SHP77 (cell line): ENCODE results near the gene AHNAK2.

Experiments used
- DNase-seq, 2 experiments: peaks; one replicate each; lab custom pipeline; 2025; lab: John Stamatoyannopoulos, UW

The AHNAK2 gene

DNA sequence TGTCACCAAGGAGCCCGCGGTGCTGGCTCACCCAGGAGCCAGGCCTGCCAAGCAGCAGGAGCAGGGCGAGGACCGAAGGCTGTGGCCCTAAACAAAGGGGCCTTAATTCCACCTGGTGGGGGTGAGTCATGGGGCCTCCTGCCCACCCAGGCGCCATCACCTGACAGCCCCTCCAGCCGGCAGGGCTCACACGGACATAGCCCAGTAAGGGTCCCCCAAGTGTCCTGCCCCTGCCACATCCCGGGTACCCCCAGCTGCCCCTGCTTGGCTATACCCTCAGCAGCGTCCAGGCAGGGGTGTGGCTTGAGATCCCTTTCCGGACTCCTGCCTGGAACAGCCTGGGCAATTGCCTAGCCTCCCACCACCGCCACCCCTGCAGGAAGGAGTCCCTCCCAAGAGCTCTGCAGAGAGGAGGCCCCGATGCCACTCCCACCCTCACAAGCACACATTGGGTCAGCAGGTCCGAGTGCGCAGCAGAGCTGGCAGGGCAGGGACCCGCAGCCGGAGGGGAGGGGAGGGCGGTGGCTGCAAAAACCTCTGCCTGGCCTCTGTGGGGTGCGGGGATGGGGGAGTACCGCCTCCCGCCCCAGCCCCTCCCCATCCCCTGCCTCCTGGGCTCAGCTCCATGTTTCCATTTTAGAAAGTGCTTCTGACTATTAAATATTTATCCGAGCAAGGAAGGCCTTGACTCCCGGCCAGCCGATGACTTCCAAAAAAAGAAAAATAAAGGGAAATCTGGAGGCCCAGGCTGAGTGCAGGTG lies 4.6 kb downstream of the AHNAK2 start:
- DNase-seq, result no peak

DNA sequence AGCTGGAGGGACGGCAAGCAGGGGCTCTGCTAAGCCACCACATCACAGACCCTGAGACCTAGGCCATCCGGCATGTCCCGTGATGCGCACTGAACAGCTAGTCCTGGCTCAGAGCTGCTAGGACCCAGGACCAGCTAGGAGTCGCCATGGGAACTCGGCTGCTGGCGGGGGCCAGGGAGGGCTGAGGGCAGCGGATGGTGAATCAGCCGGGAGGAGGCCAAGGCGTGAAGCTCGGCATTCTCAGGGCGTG lies 5.1 kb downstream of the AHNAK2 start:
- no peak for DNase-seq

DNA sequence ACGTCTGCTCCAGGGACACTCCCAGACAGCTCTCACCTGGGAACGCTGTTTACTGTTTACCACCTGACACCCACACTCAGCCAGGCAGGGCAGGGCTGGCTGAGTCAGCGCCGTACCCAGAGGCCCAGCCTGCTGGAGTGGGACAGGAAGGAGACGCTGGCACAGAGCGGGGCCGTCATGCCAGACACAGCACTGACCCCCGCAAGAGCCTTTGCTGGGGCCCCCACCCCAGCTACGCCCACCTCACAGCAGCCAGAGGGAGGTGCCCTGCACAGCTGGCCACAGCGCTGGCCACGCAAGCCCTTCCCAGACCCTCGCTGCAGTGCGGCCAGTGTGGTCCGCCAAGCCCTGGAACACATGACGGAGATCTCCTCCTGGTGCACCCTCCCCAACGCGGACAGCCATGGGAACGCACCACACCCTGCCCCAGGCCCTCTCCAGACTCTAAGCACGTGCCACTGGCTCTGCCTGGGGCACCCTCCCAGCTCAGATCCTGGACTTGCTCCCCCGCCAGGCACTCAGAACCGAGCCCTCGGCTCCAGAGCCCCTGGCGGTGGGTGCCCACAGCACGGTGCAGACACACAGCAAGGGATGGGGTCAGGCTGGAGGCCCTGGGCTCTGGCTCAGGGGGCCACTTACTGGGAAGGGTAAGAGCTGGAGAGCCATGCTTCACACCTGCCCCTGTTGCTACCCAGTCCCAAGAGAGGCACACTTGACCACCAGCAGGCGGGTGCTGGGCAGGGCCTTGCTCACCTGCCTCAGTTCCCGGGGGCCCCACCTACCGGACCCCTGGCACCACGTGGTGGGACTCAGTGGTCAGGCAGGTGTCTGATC lies 5.7 kb downstream of the AHNAK2 start:
- DNase-seq, result no peak

DNA sequence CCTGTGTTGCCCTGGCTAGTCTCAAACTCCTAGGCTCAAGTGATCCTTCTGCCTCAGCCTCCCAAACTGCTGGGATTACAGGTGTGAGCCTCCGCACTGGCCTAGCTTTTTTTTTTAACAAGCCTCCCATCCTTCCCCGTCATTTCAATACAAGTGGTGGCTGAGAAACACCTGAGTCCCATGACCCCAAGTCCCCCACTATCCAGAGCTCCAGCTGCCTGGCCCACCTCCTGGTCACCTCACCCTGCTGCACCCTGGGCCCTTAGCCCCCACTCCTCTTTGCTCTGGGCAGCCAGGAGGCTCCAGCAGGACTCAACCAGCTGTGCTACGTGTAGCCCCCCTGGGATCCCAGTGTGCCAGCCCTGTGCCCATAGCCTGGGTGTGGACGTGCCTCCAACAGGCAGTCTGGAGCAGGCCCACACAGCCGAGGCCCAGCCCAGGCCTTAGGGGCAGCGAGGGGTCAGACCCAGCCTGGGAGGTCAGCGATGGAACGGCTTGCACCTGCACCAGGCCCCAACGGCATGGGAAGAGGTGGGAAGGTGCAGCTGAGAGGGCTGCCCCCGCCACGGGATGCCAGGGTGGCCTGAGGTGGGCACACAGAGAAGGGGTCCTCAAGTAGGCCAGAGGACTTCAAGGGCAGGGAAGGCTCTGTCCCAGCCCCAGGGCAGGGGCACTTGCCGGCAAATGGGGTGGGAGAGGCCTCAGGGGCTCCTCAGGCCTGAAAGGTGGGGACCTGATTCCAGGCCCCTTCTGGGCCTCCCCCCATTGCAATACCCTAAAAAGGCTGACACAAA lies 6.5 kb downstream of the AHNAK2 start:
- DNase-seq, result no peak

DNA sequence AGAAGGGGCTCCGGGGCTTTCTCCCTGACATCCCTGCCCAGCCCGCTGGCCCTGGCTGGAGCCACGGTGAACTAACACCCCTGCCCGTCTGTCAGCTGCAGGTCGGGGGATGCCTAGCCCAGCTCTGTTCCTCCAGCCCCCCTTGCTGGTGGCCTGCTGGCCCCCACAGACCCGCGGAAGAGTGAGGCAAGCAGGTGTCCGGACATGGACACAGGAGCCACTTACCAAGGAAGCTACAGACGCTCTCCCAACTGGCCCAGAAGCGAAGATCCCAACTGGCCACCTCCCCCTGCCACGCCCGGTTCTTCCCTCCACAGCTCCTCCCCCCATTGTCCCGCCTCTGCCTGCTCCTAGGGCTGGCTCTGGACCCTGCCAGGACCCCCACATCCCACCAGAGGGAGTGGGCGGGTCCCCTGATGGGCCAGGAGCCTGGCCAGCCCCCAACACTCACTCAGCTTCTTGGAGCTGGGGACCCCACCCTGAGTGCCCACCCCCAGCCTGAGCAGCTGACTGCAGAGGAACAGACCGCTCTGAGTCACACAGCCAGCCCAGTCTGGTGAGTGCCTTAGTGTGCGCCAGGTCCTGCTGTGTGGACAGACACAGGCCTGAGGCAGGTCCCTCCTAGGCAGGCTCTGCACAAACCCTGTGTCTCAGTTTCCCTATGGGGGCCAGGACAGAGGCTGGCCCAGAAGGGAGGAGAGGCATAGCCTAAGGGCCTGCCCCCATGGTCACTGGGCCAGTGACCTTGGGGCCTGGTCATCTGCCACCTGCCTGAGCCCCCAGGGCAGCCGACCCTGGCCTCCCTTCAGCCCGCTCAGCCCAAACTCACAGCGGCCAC lies 7.7 kb downstream of the AHNAK2 start:
- no peak for DNase-seq

DNA sequence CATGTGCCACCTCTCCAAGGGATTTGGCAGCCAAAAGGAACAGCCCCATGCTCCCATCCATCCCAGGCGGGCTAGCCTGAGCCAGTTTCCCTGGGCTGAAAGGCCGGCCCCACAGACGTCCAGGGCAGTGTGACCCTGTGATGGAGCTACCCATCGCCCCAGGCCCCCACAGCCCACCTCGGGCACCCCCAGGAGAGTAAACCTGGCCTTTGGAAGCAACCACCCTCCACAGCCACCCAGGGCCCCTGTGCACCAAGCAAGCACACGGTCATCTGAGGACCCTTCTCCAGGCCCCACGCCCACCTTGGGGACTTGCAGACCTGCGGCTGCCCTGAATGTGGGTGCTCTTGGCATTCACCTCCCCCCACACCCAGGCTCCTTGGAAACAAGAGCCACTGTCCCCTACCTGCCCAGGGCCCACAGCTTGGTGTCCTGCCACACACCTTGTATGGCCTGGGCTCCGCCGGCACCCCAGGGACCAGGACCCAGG lies 8.4 kb downstream of the AHNAK2 start:
- DNase-seq, result no peak

DNA sequence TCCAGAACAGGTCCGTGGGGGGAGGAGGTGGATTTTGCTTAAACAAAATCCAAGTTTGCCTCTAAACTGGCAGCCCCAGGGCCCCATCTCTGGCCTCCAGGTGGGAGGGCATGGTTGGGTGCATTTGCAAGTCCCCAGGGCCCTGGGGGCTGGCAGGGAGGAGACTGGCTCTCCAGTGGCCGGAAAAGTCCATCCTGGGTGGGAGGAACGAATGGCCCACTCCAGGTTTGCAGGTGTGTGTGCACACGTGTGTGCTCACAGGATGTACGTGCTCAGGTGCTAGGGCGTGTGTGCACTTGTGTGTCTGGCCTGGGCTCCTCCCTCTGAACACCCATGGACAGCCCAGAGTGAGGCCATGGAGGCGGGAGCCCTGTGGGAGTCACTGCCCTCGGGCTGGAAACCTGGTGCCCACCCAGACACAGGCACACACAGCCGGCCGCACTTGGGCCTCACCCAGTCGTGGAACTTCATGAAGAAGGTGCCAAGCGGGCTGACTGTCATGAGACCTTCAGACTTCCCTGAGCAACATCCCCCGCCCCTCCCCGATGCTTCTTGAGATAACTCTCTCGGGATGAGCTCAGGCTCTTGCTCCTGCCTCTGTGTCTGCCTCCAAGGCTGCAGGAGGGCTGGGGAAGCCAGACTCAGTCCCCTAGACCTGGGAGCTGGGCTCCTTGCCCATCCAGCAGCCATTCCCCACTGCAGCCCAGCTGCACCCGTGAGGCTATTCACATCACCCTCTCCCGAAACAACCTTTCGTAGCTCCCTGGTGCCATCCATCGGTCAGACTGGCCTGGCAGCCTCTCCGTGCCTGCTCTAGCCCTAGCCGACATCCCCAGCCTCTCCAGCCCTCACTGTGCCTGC lies 9.4 kb downstream of the AHNAK2 start:
- no peak for DNase-seq

DNA sequence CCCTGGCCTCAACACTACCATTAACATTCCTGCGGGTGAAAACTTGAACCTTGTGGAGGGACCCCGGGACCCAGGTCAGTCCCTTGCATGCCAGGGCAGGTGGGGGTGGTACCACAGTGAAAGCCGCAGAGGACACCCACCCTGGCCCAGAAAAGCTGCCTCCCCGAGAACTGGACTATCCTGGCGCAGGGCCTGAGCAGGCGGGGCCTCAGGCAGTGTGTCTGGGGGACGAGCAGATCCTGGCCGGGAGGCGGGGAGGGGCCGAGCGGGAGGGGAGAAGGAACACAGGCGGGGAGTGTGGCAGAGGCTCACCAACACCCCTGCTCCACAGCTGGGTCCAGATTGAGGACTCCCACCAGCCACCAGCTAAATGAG lies 10.0 kb downstream of the AHNAK2 start:
- DNase-seq, result no peak

DNA sequence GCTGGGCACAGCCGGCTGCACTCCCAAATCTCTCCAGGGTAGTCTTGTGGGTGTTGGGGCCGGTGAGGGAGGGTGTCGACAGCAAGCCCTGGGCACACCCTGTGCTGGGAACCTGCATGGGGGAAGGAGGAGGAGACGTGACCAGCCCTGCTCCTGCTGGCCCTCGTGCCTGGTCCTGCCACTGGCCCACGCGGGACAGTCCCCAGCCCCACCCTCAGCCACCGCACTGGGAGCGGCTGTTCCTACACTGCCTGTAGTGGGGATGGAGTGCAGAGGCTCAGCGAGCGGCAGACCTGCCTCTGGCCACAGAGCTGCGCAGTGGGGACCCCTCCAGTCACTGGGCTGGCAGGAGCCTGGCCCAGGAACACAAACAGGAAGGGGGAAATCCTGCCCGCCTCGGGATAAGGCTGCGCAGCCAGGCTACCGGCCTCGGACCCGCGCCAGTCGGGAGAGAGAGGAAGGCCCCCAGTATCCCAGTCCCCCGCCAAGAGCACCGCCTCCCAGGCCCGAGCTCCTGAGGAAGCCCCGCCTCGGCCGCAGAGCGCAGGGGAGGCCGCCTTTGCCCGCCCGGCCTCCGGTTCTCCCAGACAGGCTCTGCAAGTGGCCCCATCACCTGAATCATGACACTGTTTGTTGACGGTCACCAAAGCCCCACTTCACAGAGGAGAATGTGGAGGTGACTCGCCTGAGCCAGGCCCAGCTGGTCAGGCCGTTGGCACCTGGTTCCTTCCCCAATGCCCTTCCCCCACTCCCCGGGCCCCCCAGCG lies 10.6 kb downstream of the AHNAK2 start:
- no peak for DNase-seq

DNA sequence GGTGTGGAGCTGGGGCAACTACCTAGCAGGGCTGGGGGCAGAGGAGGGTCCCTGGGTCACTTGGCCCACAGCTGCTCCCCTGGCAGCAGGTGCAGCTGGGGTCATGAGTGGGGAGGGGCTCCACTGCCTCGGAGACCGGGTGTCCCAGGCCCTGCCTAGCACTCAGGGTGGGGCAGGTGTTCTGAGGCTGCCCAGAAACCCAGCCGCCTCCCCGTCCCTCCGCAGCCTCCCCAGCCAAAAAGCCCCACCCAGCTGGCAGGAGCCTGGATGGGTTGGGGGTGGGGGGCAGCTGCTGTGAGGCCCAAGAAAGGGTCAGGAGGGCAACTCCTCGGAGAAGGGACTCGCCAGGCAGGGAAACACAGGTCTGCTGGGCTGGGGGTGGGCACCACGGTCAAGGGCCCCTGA lies 11.2 kb downstream of the AHNAK2 start:
- DNase-seq, result no peak

DNA sequence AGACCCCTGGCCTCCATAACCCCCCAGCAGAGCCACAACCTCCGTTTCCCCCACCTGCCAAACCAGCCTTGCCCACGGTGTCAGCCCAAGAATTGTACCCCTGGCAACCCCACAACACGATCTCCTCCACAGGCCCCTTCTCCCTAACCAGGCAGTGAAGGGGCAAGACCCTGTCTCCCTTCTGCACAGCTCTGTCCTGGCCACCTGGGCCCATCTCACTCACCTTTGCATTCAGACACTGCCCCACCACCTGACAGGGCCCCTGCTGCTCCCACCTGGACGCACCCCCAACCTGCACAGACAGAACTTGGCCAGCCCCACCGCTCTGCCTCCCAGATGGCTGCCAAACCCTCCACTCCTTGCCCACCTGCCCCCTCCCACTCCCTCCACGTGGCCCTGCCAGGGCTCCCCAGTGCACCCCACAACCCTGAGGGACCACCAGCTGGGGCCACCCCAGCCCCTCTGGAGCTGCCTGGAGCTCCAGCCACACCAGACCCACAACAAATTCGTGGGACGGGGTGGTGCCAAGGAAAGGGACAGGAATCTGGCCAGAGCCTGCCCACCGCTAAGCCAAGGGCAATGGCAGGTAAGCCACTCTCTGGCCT lies 11.8 kb downstream of the AHNAK2 start:
- no peak for DNase-seq

DNA sequence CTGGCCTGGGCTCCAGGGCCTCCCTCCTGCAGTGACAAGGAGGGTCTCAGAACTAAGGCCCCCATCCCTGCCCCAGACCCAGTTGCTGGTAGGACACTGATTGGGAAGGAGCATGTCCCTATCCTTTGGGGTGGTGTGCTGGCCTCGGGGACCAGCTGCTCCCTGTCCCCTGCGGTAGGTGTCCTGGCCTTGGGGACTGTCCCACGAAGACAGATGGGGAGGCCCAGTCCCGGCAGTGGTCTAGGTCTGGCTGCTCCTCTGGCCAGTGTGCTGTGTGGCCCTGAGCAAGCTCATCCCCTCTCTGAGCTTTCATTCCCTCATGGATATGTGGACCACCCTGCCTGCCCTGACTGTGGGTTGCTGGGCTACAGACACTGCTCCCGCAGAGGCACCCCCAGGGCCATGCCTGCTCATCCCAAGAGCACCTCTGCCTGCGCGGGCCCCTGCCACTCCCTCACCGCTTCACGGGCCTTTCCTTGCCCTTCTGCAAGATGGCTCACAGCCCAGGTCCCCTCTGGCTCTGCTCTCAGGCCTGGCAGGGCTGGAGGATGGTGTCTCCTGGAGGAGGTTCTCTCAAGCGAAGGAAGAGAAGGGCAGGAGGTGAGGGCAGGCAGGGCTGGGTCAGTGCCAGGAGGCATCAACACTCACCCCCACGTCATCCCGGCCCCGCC lies 12.5 kb downstream of the AHNAK2 start:
- no peak for DNase-seq

DNA sequence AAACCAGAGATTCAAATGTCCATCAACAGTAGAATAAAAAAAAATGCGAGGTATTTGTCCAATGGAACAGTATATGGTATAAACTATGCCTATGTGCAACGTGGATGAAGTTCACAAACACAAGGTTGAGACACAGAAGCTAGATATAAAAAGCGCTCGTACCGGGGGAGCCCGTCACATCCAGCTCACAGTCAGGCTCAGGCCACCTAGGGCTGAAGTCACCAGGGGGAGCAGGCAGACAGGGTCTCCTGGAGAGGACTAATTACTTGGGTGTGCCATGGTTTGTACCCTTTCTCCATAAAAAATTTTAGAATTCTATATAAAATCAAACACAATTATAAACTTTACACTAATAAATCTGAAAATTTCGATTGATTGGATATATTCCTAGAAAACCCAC lies 13.6 kb downstream of the AHNAK2 start:
- DNase-seq, result no peak

DNA sequence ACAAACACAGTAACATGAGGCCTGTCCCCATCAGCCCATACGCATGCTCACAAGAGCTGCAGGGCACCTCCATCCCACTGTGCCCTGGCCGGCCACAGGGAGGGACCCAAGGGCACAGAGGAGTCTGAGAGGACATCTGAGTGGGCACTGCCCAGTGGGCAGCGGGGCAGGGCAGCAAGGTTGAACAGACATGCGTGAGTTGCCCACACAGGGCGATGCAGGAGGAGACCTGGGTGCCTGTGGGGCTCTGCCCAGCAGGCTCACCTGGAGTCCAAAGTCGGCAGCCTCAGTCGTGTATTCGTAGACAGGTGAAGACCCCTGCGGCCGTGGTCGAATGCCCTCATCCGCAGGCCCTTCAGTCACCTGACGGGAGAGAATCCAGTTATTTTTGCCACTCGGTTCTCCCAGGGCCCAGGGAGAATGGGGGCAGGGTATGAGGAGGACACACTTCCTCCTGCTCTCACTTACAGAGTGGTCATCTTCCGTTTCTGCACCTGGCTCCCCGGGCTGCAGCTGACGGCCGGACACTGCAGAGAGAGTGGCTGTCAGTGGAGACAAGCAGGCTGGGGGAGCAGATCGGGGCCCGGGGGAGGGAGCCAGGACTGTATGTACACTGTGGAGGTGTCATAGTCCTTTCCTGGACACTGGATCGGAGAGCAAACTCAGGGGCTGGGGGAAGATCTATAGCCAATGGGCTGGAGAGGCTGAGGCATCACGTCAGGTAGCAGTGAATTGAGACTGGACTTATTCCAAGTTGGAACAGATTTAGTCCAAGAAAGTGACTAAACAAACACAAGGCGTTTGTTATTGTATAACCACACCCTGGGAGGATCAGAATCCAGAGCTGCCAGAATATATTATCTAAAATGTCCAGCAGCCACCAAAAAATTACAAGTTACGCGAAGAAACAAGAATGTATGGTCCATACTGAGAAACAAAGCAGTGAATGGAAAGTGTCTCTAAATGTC lies 20.7 kb downstream of the AHNAK2 start:
- DNase-seq, result no peak

DNA sequence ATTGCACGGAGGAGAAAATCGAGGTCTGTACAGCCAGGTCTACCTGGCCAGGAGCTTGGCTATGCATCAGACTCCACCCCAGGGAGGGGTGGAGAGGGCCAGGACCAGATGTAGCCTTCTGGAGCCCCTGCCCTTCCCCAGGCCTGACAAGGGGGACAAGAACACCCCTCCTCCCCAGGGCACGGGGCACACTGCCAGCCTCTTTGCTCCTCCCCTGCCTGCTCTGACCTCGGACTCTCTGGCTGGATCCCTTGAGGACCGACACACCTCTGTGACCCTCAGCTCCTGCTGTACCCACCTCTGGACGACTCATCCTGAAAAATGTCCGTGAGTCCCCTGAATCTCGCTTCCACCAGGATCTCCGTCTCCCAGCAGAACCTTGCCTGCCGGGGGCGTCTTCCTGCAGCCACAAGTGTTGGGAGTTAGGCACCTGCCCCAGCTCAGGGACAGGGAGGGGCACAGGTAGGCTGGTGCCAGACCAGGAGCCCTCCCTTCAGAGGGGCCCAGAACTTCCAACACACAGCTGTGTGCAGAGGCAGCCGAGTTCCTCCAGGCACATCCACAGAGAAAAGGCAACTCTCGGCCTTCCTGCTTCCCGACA lies 21.8 kb downstream of the AHNAK2 start:
- no peak for DNase-seq

DNA sequence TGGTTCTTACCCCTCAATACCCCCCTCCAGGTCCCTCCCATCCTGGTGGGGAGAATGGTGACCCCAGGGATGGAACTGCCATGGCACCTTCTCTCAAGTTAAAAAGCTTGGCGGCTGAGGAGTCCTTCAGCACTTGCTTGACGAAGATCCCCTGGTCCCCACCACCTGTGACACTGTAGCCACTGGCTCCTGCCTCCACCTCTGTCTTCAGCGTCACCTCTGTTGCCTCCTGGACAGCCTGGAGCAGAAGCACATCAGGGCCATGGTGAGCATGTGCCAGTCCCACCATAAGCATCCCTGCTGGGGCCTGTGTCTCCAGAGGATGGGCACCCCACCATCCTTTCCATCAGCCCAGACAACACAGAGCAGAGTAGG lies 22.8 kb downstream of the AHNAK2 start:
- DNase-seq, result no peak

DNA sequence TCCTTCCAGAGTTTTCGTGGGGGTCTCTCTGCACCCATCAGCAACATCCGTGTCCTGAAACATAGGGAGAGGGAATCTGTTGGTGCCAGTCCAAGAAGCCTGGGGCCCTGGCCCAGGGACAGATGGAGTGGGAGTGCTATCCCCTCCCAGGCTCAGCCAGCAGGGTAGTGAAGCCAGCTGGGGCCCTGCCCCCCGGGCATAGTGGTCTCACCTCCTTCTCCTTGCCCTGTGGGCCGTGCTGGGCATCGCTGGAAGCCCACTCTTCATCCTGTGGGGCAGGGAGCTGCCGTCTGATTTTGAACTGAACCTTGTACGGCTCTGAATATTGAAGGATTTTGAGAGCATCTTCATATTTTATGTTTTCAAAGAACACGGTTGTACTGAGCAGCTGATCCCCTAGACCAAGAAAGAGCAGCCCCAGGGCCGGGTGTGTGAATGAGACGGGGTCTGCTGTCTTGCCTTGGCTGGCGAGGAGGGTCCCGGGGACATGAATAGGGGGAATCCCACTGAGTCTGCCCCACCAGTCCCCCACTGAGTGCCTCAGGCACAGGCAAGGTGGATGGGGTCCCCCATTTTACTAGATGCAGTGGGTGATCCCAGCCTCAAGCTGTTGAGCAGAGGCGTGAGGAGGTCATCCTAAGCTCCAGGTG lies 23.3 kb downstream of the AHNAK2 start:
- DNase-seq, result no peak
